Tibial nerve (tissue), 4 donors: ENCODE measurements around the gene ITGB6. TPM values are rescaled to one million over a fixed set of nuclear protein-coding genes. Genes with fewer than 3 reads are reported as not detected.

Experiments used
- DNase-seq, 2 donors: peaks; one replicate each; pipeline ENCODE4 v3.0.0-alpha.2; 2019; ENCODE audit warnings: low spot score in 2 of 2
- H3K27ac ChIP-seq, 4 donors: fragments of 200-600 bp; sonication (generic) in 3 of 4; one replicate each; pipeline ENCODE4 v1.5.1; 2017 to 2019; ENCODE audit warnings: mild to moderate bottlenecking in 1 of 4
- H3K27me3 ChIP-seq, 2 donors: fragments of 200-600 bp; sonication (generic) in 1 of 2; one replicate each; pipeline versions ENCODE4 v1.5.1 to v1.6.0; 2017 to 2019
- H3K36me3 ChIP-seq, 3 donors: fragments of 200-600 bp; sonication (generic); one replicate each; pipeline ENCODE4 v1.5.1; 2018 to 2019
- H3K4me1 ChIP-seq, 4 donors: fragments of 200-600 bp; sonication (generic) in 3 of 4; one replicate each; pipeline ENCODE4 v1.5.1; 2017 to 2019
- H3K4me3 ChIP-seq, 4 donors: fragments of 200-600 bp; sonication (generic) in 3 of 4; one replicate each; pipeline ENCODE4 v1.5.1; 2017 to 2019; ENCODE audit warnings: mild to moderate bottlenecking in 1 of 4, moderate library complexity in 1 of 4
- H3K9me3 ChIP-seq, 4 donors: fragments of 200-600 bp; sonication (generic) in 3 of 4; one replicate each; pipeline ENCODE4 v1.5.1; 2017 to 2019
- CTCF ChIP-seq, 5 experiments: fragments of 200-600 bp in 3 of 5; fragments of 450-650 bp in 2 of 5; sonication (generic) in 3 of 5; IDR thresholded peaks; one replicate each; pipeline ENCODE4 v1.5.1; 2016 to 2019; ENCODE audit warnings: antibody characterized with exemption in 5 of 5, mild to moderate bottlenecking in 3 of 5, moderate library complexity in 2 of 5
- EP300 ChIP-seq, 2 donors: sonication (generic); formaldehyde crosslinking; IDR thresholded peaks; one replicate each; pipeline ENCODE4 v1.6.1; 2017; ENCODE audit warnings: antibody characterized with exemption in 2 of 2, mild to moderate bottlenecking in 1 of 2
- POLR2A ChIP-seq, 2 donors: fragments of 450-650 bp; IDR thresholded peaks; one replicate each; pipeline ENCODE4 v1.6.1; 2017; ENCODE audit warnings: antibody characterized with exemption in 2 of 2, mild to moderate bottlenecking in 2 of 2, moderate library complexity in 2 of 2
- WGBS, 2 donors: methylation state at CpG; one replicate each; pipeline ENCODE4 v1.1.5; 2018; 5-methylcytosine and 5-hydroxymethylcytosine counted together
- total RNA-seq, 4 donors: library from RNA; depleted of rRNA; stranded (reverse); fragments of >200 nt; gene quantifications; one replicate each; pipeline ENCODE4 v1.1.0, GENCODE V29; 2016

ITGB6 gene
- total RNA-seq, 4 donors from 2014 or later, result not detected

GRCh38 chr2:160168878-160169277 lies 31.2 kb downstream of the ITGB6 start:
- 86 to 94% methylated on average over 3 of the region's 3 CpGs for WGBS, 2 donors
- no peak for DNase-seq
- Histone ChIP-seq H3K27ac (no peak overlapping the region), H3K4me3 (no peak overlapping the region), H3K27me3 (no peaks in the 10 kb centered on the region), H3K4me1 (no peaks in the 10 kb centered on the region), H3K36me3 (no peaks in the 10 kb centered on the region), H3K9me3 (no peaks in the 10 kb centered on the region)
- TF ChIP-seq EP300 (IDR thresholded peaks at IDR 0.05), result no peak
- TF ChIP-seq POLR2A (IDR thresholded peaks at IDR 0.05), result no peak
- TF ChIP-seq CTCF (IDR thresholded peaks at IDR 0.05), result no peak

GRCh38 chr2:160167089-160167740 lies 32.9 kb downstream of the ITGB6 start:
- Histone ChIP-seq H3K9me3 (no peaks in the 10 kb centered on the region), H3K27me3 (no peaks in the 10 kb centered on the region), H3K36me3 (no peaks in the 10 kb centered on the region), H3K4me3 (no peak overlapping the region), H3K4me1 (no peaks in the 10 kb centered on the region), H3K27ac (no peak overlapping the region)
- WGBS, 2 donors, result 74 to 80% methylated on average over 12 of the region's 12 CpGs
- DNase-seq, result no peak
- TF ChIP-seq CTCF (IDR thresholded peaks at IDR 0.05) (no peak), EP300 (IDR thresholded peaks at IDR 0.05) (no peak), POLR2A (IDR thresholded peaks at IDR 0.05) (no peak)

- no peak overlapping the region for H3K4me3 ChIP-seq
- H3K36me3 ChIP-seq, result no peaks in the 10 kb centered on the region
- H3K4me1 ChIP-seq, result no peaks in the 10 kb centered on the region
- DNase-seq, result no peak
- WGBS, 2 donors, result 60 to 78% methylated on average over 1 of the region's 1 CpG
- H3K27me3 ChIP-seq, result no peaks in the 10 kb centered on the region
- no peak overlapping the region for H3K27ac ChIP-seq
- TF ChIP-seq CTCF (IDR thresholded peaks at IDR 0.05) (no peak), EP300 (IDR thresholded peaks at IDR 0.05) (no peak), POLR2A (IDR thresholded peaks at IDR 0.05) (no peak)
- H3K9me3 ChIP-seq, result no peaks in the 10 kb centered on the region
Observed at GRCh38 chr2:160165996-160166395, 34.1 kb downstream of the ITGB6 start.

GRCh38 chr2:160165081-160165480 lies 35.0 kb downstream of the ITGB6 start:
- TF ChIP-seq EP300 (IDR thresholded peaks at IDR 0.05) (no peak), CTCF (IDR thresholded peaks at IDR 0.05) (no peak), POLR2A (IDR thresholded peaks at IDR 0.05) (no peak)
- no peak overlapping the region for H3K27ac ChIP-seq
- 59 to 64% methylated on average over 2 of the region's 2 CpGs for WGBS, 2 donors

GRCh38 chr2:160157861-160158829 lies 41.9 kb downstream of the ITGB6 start:
- H3K27me3 ChIP-seq, result no peaks in the 10 kb centered on the region
- H3K4me1 ChIP-seq, result no peaks in the 10 kb centered on the region
- 67 to 72% methylated on average over 13 of the region's 13 CpGs for WGBS, 2 donors
- no peak overlapping the region for H3K4me3 ChIP-seq
- no peaks in the 10 kb centered on the region for H3K9me3 ChIP-seq
- H3K27ac ChIP-seq, result no peak overlapping the region
- no peaks in the 10 kb centered on the region for H3K36me3 ChIP-seq
- no peak for TF ChIP-seq POLR2A (IDR thresholded peaks at IDR 0.05)
- TF ChIP-seq CTCF (IDR thresholded peaks at IDR 0.05), result no peak
- TF ChIP-seq EP300 (IDR thresholded peaks at IDR 0.05), result no peak
- no peak for DNase-seq

More at GRCh38 chr2:160165081-160165480, 35.0 kb downstream of the ITGB6 start:
- no peaks in the 10 kb centered on the region for H3K9me3 ChIP-seq
- H3K27me3 ChIP-seq, result no peaks in the 10 kb centered on the region
- no peaks in the 10 kb centered on the region for H3K4me1 ChIP-seq
- no peak for DNase-seq
- no peaks in the 10 kb centered on the region for H3K36me3 ChIP-seq
- no peak overlapping the region for H3K4me3 ChIP-seq
